ENCODE data around the gene CCDC187. TPM values are rescaled to one million over a fixed set of nuclear protein-coding genes. Genes with fewer than 3 reads are reported as not detected.

Gene CCDC187
- total and polyA plus RNA-seq, 2 of the 4 experiments (the other 2 are of a cell fraction): not detected

GRCh38 chr9:136304456-136304855 lies 562 bp upstream of the CCDC187 start:
- H3K4me3 ChIP-seq (ENCODE audit: insufficient read depth, low read depth, low read length): no peak overlapping the region
- no peaks in the 10 kb centered on the region for H3K4me1 ChIP-seq (ENCODE audit: control insufficient read depth, insufficient read depth, low read length)
- H2AK9ac ChIP-seq (replicated peaks; ENCODE audit: low read depth, low read length, poor library complexity): no peak overlapping the region
- no peak overlapping the region for H2AFZ ChIP-seq (replicated peaks; ENCODE audit: low read length, poor library complexity)
- no peak overlapping the region for H2BK5ac ChIP-seq (ENCODE audit: low read depth, low read length, poor library complexity, severe bottlenecking)
- dilution Hi-C loops (cut with HindIII; ENCODE audit: low sequenced_read_pairs, unreplicated experiment): no loop called here
- H3K9me1 ChIP-seq (ENCODE audit: insufficient read depth, low read length): peaks cover 8% of the 10 kb centered on the region
- no TSS peak for BruUV-seq (replicated peaks)
- no peak overlapping the region for H3K18ac ChIP-seq (ENCODE audit: low read depth, low read length)
- in situ Hi-C loops (cut with MboI; ENCODE audit: low sequenced_read_pairs): no loop called here
- TF ChIP-seq RAD21 (IDR thresholded peaks at IDR 0.05; ENCODE audit: low read length) (no peak), MAZ (IDR thresholded peaks at IDR 0.05; ENCODE audit: borderline replicate concordance, low read depth, low read length) (no peak), CEBPB (IDR thresholded peaks at IDR 0.05; ENCODE audit: low read depth, low read length) (no peak), USF2 (IDR thresholded peaks at IDR 0.05; ENCODE audit: low read depth, low read length) (no peak), NFE2L2 (IDR thresholded peaks at IDR 0.05; ENCODE audit: low read depth, low read length) (no peak), SMC3 (IDR thresholded peaks at IDR 0.05; ENCODE audit: low read depth, low read length) (no peak), MXI1 (IDR thresholded peaks at IDR 0.05; ENCODE audit: borderline replicate concordance, low read depth, low read length) (no peak), RFX5 (IDR thresholded peaks at IDR 0.05; ENCODE audit: low read depth, low read length) (no peak), RCOR1 (IDR thresholded peaks at IDR 0.05; ENCODE audit: insufficient replicate concordance, low read length) (no peak), BHLHE40 (IDR thresholded peaks at IDR 0.05; ENCODE audit: low read depth, low read length) (no peak), FOS (IDR thresholded peaks at IDR 0.05; ENCODE audit: low read depth, low read length) (no peak), CTCF (conservative IDR thresholded peaks at IDR 0.05; ENCODE audit: low read depth, low read length) (no peak), POLR2A (IDR thresholded peaks at IDR 0.05; ENCODE audit: low read depth, low read length) (no peak), CHD1 (IDR thresholded peaks at IDR 0.05; ENCODE audit: low read depth, low read length) (no peak), ELK1 (IDR thresholded peaks at IDR 0.05; ENCODE audit: borderline replicate concordance, low read depth, low read length) (no peak), MAFK (IDR thresholded peaks at IDR 0.05; ENCODE audit: low read depth, low read length) (no peak)
- ChIA-PET CTCF (no interaction called here), POLR2A (ENCODE audit: unreplicated experiment) (no interaction called here)
- intact Hi-C loops (cut with micrococcal nuclease): no loop called here
- H3K4me2 ChIP-seq (ENCODE audit: low read depth, low read length): no peak overlapping the region
- H2BK15ac ChIP-seq (ENCODE audit: low read depth, low read length): no peak overlapping the region
- no peak overlapping the region for H3K56ac ChIP-seq (ENCODE audit: extremely low read depth, insufficient read depth, low read length)
- no peak overlapping the region for H4K5ac ChIP-seq (ENCODE audit: low read depth, low read length)
- no peak overlapping the region for H3K14ac ChIP-seq (replicated peaks; ENCODE audit: low read depth, low read length)
- no peak overlapping the region for H4K8ac ChIP-seq (ENCODE audit: low read depth in 2 of 2, low read length in 2 of 2)
- no peak overlapping the region for H2AK5ac ChIP-seq (ENCODE audit: low read depth, low read length)
- no peaks in the 10 kb centered on the region for H4K20me1 ChIP-seq (ENCODE audit: insufficient read depth, low read length)
- no peak overlapping the region for H3K4ac ChIP-seq (ENCODE audit: low read depth, low read length)
- H3K79me1 ChIP-seq (ENCODE audit: low read depth in 1 of 2, low read length in 2 of 2): no peaks in the 10 kb centered on the region
- H3K27ac ChIP-seq (ENCODE audit: insufficient read depth, low read length): no peak overlapping the region
- no peaks in the 10 kb centered on the region for H3K9me3 ChIP-seq (ENCODE audit: control insufficient read depth, insufficient read depth, low read length)
- no peak for ATAC-seq (ENCODE audit: low read depth)
- H3K23ac ChIP-seq (ENCODE audit: low read depth, low read length): no peak overlapping the region
- H2BK20ac ChIP-seq (ENCODE audit: low read depth, low read length): no peak overlapping the region
- no peak overlapping the region for H2BK120ac ChIP-seq (ENCODE audit: low read depth, low read length)
- peaks cover 11% of the 10 kb centered on the region; the same call in 1 of the 2 replicates for H3K27me3 ChIP-seq (ENCODE audit: control insufficient read depth, insufficient read depth, low read length)
- H3K9ac ChIP-seq (ENCODE audit: low read depth, low read length): no peak overlapping the region
- WGBS, 2 experiments (ENCODE audit: extremely low coverage in 2 of 2, insufficient read length in 1 of 2): 68% methylated on average over 4 of the region's 10 CpGs; no CpG with 5 or more reads in 1 of the 2 experiments
- no peak overlapping the region for H4K91ac ChIP-seq (ENCODE audit: insufficient read depth, low read depth, low read length)
- DNase-seq: no peak
- H3K36me3 ChIP-seq (ENCODE audit: control insufficient read depth, insufficient read depth, low read length): no peaks in the 10 kb centered on the region
